K562 (cell line): ENCODE measurements around the gene NISCH. TPM values are rescaled to one million over a fixed set of nuclear protein-coding genes. Genes with fewer than 3 reads are reported as not detected.

Experiments
- ATAC-seq: fragments of 200-7000 bp; cut with Tn5 transposase; 3 replicates; pipeline ENCODE4 v1.9.1; 2020; ENCODE audit warnings: moderate library complexity
- BruUV-seq: library from RNA; stranded (reverse); fragments of 400-500 nt; replicated peaks from 2 replicates; lab custom pipeline; 2021; lab: Mats Ljungman, UMichigan
- CTCF ChIA-PET: fragments of 300-600 bp; formaldehyde crosslinking; extraction: SDS; loops from one replicate; lab custom pipeline; 2021; ENCODE audit warnings: low intra/inter-chr PET ratio; lab: Yijun Ruan, JAX
- POLR2A ChIA-PET: fragments of 300-600, 350-650 bp; sonication (Branson Sonifier 250); formaldehyde crosslinking; extraction: SDS; loops from one replicate; lab custom pipeline; 2021; ENCODE audit warnings: antibody characterized with exemption, inconsistent platforms; lab: Yijun Ruan, JAX
- DNase-seq, 4 experiments: peaks; one replicate each; pipeline versions ENCODE4 v3.0.0 to v3.0.0-alpha.2; 2011 to 2018; ENCODE audit warnings: low spot score in 3 of 4, mixed read lengths in 3 of 4; ENCODE audit errors: extremely low read depth in 1 of 4
- FAIRE-seq: peaks from 2 replicates; lab custom pipeline; 2011; peaks lifted over from hg19 to GRCh38; lab: Jason Lieb, UNC
- H2AFZ ChIP-seq: 2 replicates; pipeline ENCODE4 v1.6.0; 2011; ENCODE audit warnings: low read depth, low read length, control low read depth, inconsistent platforms
- H3K27ac ChIP-seq: fragments of 200-600 bp; 3 replicates; pipeline ENCODE4 v1.8.0; 2011; ENCODE audit warnings: low read depth, mild to moderate bottlenecking, control low read depth, inconsistent platforms, low read length, moderate library complexity, mixed read lengths; ENCODE audit errors: extremely low read depth
- H3K27me3 ChIP-seq, 2 experiments: fragments of 300-600 bp in 1 of 2; 2 replicates in 1 of 2; 3 replicates in 1 of 2; pipeline versions ENCODE4 v1.6.0 to v1.8.0; 2011; ENCODE audit warnings: inconsistent platforms in 2 of 2, low read length in 2 of 2, mild to moderate bottlenecking in 1 of 2, mixed read lengths in 1 of 2, moderate library complexity in 1 of 2; ENCODE audit not compliant: control insufficient read depth in 2 of 2, insufficient read depth in 2 of 2
- H3K36me3 ChIP-seq: fragments of 300-600 bp; 3 replicates; pipeline ENCODE4 v1.8.0; 2011; ENCODE audit warnings: mild to moderate bottlenecking, low read length, inconsistent platforms; ENCODE audit not compliant: control insufficient read depth, insufficient read depth
- H3K4me1 ChIP-seq, 2 experiments: fragments of 200-600 bp in 1 of 2; replicated peaks in 1 of 2; 2 replicates in 1 of 2; 3 replicates in 1 of 2; pipeline versions ENCODE4 v1.5.1 to v1.8.0; 2011; ENCODE audit warnings: inconsistent platforms in 2 of 2, low read length in 2 of 2, mild to moderate bottlenecking in 1 of 2, mixed read lengths in 1 of 2, moderate library complexity in 1 of 2; ENCODE audit not compliant: control insufficient read depth in 2 of 2, insufficient read depth in 2 of 2
- H3K4me2 ChIP-seq: 2 replicates; pipeline ENCODE4 v1.6.1; 2011; ENCODE audit warnings: low read length, control low read depth, inconsistent platforms, mixed read lengths; ENCODE audit not compliant: insufficient read depth
- H3K4me3 ChIP-seq: fragments of 200-600 bp; sonication (generic), shearing (Covaris generic); 2 replicates; pipeline ENCODE4 v1.5.1; 2016; ENCODE audit warnings: control low read depth, inconsistent platforms
- H3K79me2 ChIP-seq: fragments of 200-600 bp; 3 replicates; pipeline ENCODE4 v1.8.0; 2011; ENCODE audit warnings: low read length, inconsistent platforms; ENCODE audit not compliant: control insufficient read depth, insufficient read depth
- H3K9ac ChIP-seq, 2 experiments: 2 replicates each; pipeline versions ENCODE4 v1.6.0 to v1.6.1; 2011; ENCODE audit warnings: low read depth in 2 of 2, low read length in 2 of 2, control low read depth in 1 of 2, inconsistent platforms in 1 of 2, mild to moderate bottlenecking in 1 of 2, mixed read lengths in 1 of 2; ENCODE audit not compliant: insufficient read depth in 1 of 2
- H3K9me1 ChIP-seq: one replicate; pipeline ENCODE4 v1.6.0; 2011; ENCODE audit warnings: inconsistent platforms, mild to moderate bottlenecking, low read length, moderate library complexity; ENCODE audit not compliant: control insufficient read depth, insufficient read depth
- H3K9me3 ChIP-seq: replicated peaks from 2 replicates; pipeline ENCODE4 v1.5.1; 2011; ENCODE audit warnings: low read depth, low read length, inconsistent platforms; ENCODE audit not compliant: control insufficient read depth, insufficient read depth
- H4K20me1 ChIP-seq: replicated peaks from 2 replicates; pipeline ENCODE4 v1.6.1; 2011; ENCODE audit warnings: low read length, inconsistent platforms, mixed read lengths; ENCODE audit not compliant: control insufficient read depth, insufficient read depth
- BDP1 ChIP-seq: IDR thresholded peaks from 3 replicates; pipeline ENCODE4 v1.6.1; 2011; ENCODE audit not compliant: insufficient read length, insufficient read depth
- CREM ChIP-seq: IDR thresholded peaks from 2 replicates; pipeline ENCODE4 v1.6.1; 2014; ENCODE audit warnings: antibody characterized with exemption, low read depth
- HDAC8 ChIP-seq: fragments of 450-650 bp; IDR thresholded peaks from 2 replicates; pipeline ENCODE4 v1.6.1; 2016; ENCODE audit warnings: mild to moderate bottlenecking, missing genetic modification characterization, moderate library complexity, missing compliant biosample characterization
- MAFF ChIP-seq: IDR thresholded peaks from 2 replicates; pipeline ENCODE4 v1.6.1; 2012; ENCODE audit warnings: low read length, improper control_type of control experiment
- NCOA4 ChIP-seq: fragments of 450-650 bp; IDR thresholded peaks from 2 replicates; pipeline ENCODE4 v1.6.1; 2018; ENCODE audit warnings: mild to moderate bottlenecking; ENCODE audit not compliant: partially characterized antibody
- NFIX ChIP-seq: fragments of 250-450 bp; sonication (Bioruptor Pico); IDR thresholded peaks from 2 replicates; pipeline ENCODE4 v1.4.0; 2020; ENCODE audit warnings: low read depth, mild to moderate bottlenecking, moderate library complexity
- PYGO2 ChIP-seq: fragments of 450-650 bp; IDR thresholded peaks from 2 replicates; pipeline ENCODE4 v1.6.1; 2016; ENCODE audit warnings: mild to moderate bottlenecking, missing genetic modification characterization, moderate library complexity, missing compliant biosample characterization
- RBM34 ChIP-seq: fragments of 200-400 bp; formaldehyde crosslinking; IDR thresholded peaks from 2 replicates; pipeline ENCODE4 v1.6.1; 2018; ENCODE audit warnings: low read length, borderline replicate concordance; ENCODE audit not compliant: insufficient read depth
- RCOR1 ChIP-seq, 2 experiments: IDR thresholded peaks; 2 replicates each; pipeline ENCODE4 v1.6.1; 2012; ENCODE audit warnings: low read depth in 2 of 2, low read length in 2 of 2, borderline replicate concordance in 1 of 2, improper control_type of control experiment in 1 of 2
- SP2 ChIP-seq: IDR thresholded peaks from 2 replicates; pipeline ENCODE4 v1.6.1; 2011; ENCODE audit warnings: mild to moderate bottlenecking, low read depth, low read length, moderate library complexity; ENCODE audit not compliant: poor library complexity, severe bottlenecking; ENCODE audit errors: extremely low read depth
- STAT5B ChIP-seq: fragments of 250-450 bp; sonication (Bioruptor Pico); IDR thresholded peaks from 2 replicates; pipeline ENCODE4 v1.8.0; 2021; ENCODE audit warnings: mild to moderate bottlenecking, inconsistent platforms
- ZFP91 ChIP-seq: sonication (generic); formaldehyde crosslinking; IDR thresholded peaks from 2 replicates; pipeline ENCODE4 v1.8.0; 2022; ENCODE audit warnings: mild to moderate bottlenecking, missing genetic modification reagents
- ZNF586 ChIP-seq: fragments of 450-650 bp; formaldehyde crosslinking; conservative IDR thresholded peaks from 2 replicates; pipeline ENCODE4 v1.4.0; 2020; ENCODE audit warnings: mild to moderate bottlenecking, moderate library complexity
- ZNF639 ChIP-seq, 2 experiments: fragments of 200-800 bp in 1 of 2; sonication (Bioruptor generic) in 1 of 2; sonication (generic) in 1 of 2; formaldehyde crosslinking in 1 of 2; IDR thresholded peaks in 1 of 2; conservative IDR thresholded peaks in 1 of 2; 2 replicates each; pipeline versions ENCODE4 v1.5.0 to v1.6.1; 2016 to 2020; ENCODE audit warnings: missing compliant biosample characterization in 1 of 2, missing genetic modification characterization in 1 of 2, missing genetic modification reagents in 1 of 2
- WGBS: fragments of 100-300 bp; shearing (Covaris generic); methylation state at CpG from one replicate; pipeline ENCODE4 v1.1.6; 2016; ENCODE audit warnings: low coverage, mixed read lengths; ENCODE audit not compliant: insufficient coverage; ENCODE audit errors: missing lambda C conversion rate; 5-methylcytosine and 5-hydroxymethylcytosine counted together
- in situ Hi-C: fragments of 300-500 bp; cut with MboI; formaldehyde crosslinking; loops from 4 replicates; pipeline ENCODE4 v1.15.0; 2018; ENCODE audit warnings: inconsistent platforms, mixed read lengths
- intact Hi-C: fragments of 100-400 bp; cut with micrococcal nuclease; formaldehyde crosslinking; loops from 2 replicates; pipeline ENCODE4 v1.14.2; 2022
- polyA plus RNA-seq, 8 experiments: library from polyadenylated mRNA; depleted of rRNA in 4 of 8; stranded (reverse) in 5 of 8; unstranded in 3 of 8; fragments of >200 nt; fragmentation: Nextera tagmentation in 2 of 8; fragmentation: Illumina TruSeq in 1 of 8; extraction: Ambion mirVana in 2 of 8; extraction: Trizol in 1 of 8; gene quantifications; 2 replicates each; pipeline versions ENCODE4 v1.2.1 to v1.2.3, GENCODE V29; 2011 to 2014; ENCODE audit warnings: inconsistent platforms in 1 of 8, missing spikeins in 1 of 8
- total RNA-seq, 7 experiments: library from RNA; depleted of rRNA in 6 of 7; stranded (reverse); fragments of >200 nt in 6 of 7; fragmentation: Illumina TruSeq in 2 of 7; extraction: Trizol in 2 of 7; gene quantifications; 2 replicates each; pipeline versions ENCODE4 v1.2.1 to v1.2.3, GENCODE V29; 2011 to 2021; ENCODE audit warnings: low replicate concordance in 1 of 7

The NISCH gene
- total and polyA plus RNA-seq, 9 of the 15 experiments (the other 6 are each of a cell fraction or from before 2014, with no cell fraction given): 0.44 to 43.5 (median 23.4) TPM

- 79% methylated on average over 4 of the region's 7 CpGs for WGBS
- H3K79me2 ChIP-seq: no peaks in the 10 kb centered on the region
- H3K4me2 ChIP-seq: no peak overlapping the region
- no peaks in the 10 kb centered on the region for H3K9me3 ChIP-seq
- no peak overlapping the region for H3K4me3 ChIP-seq
- H3K36me3 ChIP-seq: peaks cover 31% of the 10 kb centered on the region; the same call in 2 of the 3 replicates
- FAIRE-seq: no peak
- no peaks in the 10 kb centered on the region; the same call in 1 of the 2 replicates for H4K20me1 ChIP-seq
- no peak overlapping the region for H3K27ac ChIP-seq
- H3K9ac ChIP-seq: no peak overlapping the region; a peak in 1 of 4 replicates
- no peak for TF ChIP-seq PYGO2 (tag)
- TF ChIP-seq ZFP91 (CRISPR knock-in tag): no peak
- TF ChIP-seq RCOR1 (IDR thresholded peaks at IDR 0.05; ENCODE audit: borderline replicate concordance in 1 of 2, low read depth in 2 of 2, low read length in 2 of 2): no peak
- TF ChIP-seq NFIX (CRISPR knock-in tag): no peak
- no peak for TF ChIP-seq MAFF
- no peak for TF ChIP-seq CREM
- TF ChIP-seq SP2: no peak
- TF ChIP-seq STAT5B (CRISPR knock-in tag): no peak
- no peak for TF ChIP-seq ZNF586 (CRISPR knock-in tag)
- TF ChIP-seq RBM34: no peak
- TF ChIP-seq HDAC8 (tag): no peak
- no peak for TF ChIP-seq BDP1
- TF ChIP-seq NCOA4: no peak
- no peak for TF ChIP-seq ZNF639 (CRISPR knock-in tag; conservative IDR thresholded peaks at IDR 0.05 in 1 of 2, IDR thresholded peaks at IDR 0.05 in 1 of 2)
- TF ChIP-seq, all 486 proteins: peak for 0
- DNase-seq (no peak), ATAC-seq (no peak)
- H2AFZ ChIP-seq: no peak overlapping the region
- in situ Hi-C loops (no loop called here), intact Hi-C loops (no loop called here)
- ChIA-PET CTCF (no interaction called here), POLR2A (interaction anchor here (0.6 to 1.0 kb wide), 2 partner anchors 48 to 407 kb away, joined by 3 to 4 read pairs; no protein-coding TSS in a partner anchor)
- H3K4me1 ChIP-seq: peaks cover 5 to 39% of the 10 kb centered on the region in 2 experiments; a peak in 3 of 5 replicates
- no peaks in the 10 kb centered on the region for H3K9me1 ChIP-seq
- no peaks in the 10 kb centered on the region for H3K27me3 ChIP-seq
- no TSS peak for BruUV-seq
These were observed 39.0 kb downstream of the NISCH start for GRCh38 chr3:52494445-52494844.
